Chondrocyte (in vitro differentiated cells): ENCODE data around the gene CLDN34. TPM values are rescaled to one million over a fixed set of nuclear protein-coding genes. Genes with fewer than 3 reads are reported as not detected.
A peak's percentile ranks its signal among the peaks of the same experiment; 100 is the strongest.

ENCODE experiments used
- DNase-seq: peaks from one replicate; pipeline ENCODE4 v3.0.0; 2021; ENCODE audit warnings: mixed read lengths, low spot score
- H3K27ac Mint-ChIP-seq: one replicate; pipeline ENCODE4 v1.8.0; 2021; ENCODE audit warnings: mild to moderate bottlenecking, moderate library complexity, mixed read lengths; ENCODE audit not compliant: unreplicated experiment
- H3K27me3 Mint-ChIP-seq: 2 replicates; pipeline ENCODE4 v1.8.0; 2021; ENCODE audit warnings: low read depth, mixed read lengths
- H3K36me3 Mint-ChIP-seq: 2 replicates; pipeline ENCODE4 v1.8.0; 2021; ENCODE audit warnings: low read depth, mixed read lengths
- H3K4me1 Mint-ChIP-seq: 2 replicates; pipeline ENCODE4 v1.8.0; 2021; ENCODE audit warnings: low read depth, mild to moderate bottlenecking, mixed read lengths
- H3K4me3 Mint-ChIP-seq: one replicate; pipeline ENCODE4 v1.8.0; 2021; ENCODE audit warnings: mild to moderate bottlenecking, moderate library complexity, mixed read lengths; ENCODE audit not compliant: unreplicated experiment
- H3K9me3 Mint-ChIP-seq: 2 replicates; pipeline ENCODE4 v1.8.0; 2021; ENCODE audit warnings: low read depth, mixed read lengths
- total RNA-seq: library from RNA; stranded (reverse); gene quantifications from 3 replicates; pipeline ENCODE4 v1.2.1, GENCODE V29; 2021
- TF ChIP-seq, protein P1 (sequence below): fragments of 200-600 bp; sonication (generic); IDR thresholded peaks from 2 replicates; pipeline ENCODE4 v1.5.0; 2021; ENCODE audit warnings: antibody characterized with exemption, mild to moderate bottlenecking, moderate library complexity

The CLDN34 gene
- total RNA-seq, 1 donor from 2014 or later: not detected

DNA sequence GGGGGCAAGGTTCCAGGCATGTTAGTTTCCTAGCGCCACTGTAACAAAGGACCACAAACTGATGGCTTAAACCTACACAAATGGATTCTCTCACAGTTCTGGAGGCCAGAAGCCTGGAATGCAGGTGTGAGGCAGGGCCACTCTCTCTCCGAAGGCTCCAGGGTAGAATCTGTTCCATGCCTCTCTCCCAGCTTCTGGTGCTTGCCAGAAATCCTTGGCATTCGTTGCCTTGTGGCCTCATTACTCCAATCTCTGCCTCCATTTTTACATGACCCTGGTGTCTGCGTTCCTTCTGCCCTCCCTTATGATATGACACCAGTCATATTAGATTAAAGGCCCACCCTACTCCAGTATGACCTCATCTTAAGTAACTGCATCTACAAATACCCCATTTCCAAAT is 39.6 kb downstream of the CLDN34 start:
- Mint-ChIP-seq H3K9me3 (no peaks in the 10 kb centered on the region), H3K36me3 (no peaks in the 10 kb centered on the region), H3K4me1 (peaks cover 20% of the 10 kb centered on the region), H3K27ac (no peak overlapping the region), H3K27me3 (no peaks in the 10 kb centered on the region), H3K4me3 (no peak overlapping the region)
- TF ChIP-seq, protein P1, sequence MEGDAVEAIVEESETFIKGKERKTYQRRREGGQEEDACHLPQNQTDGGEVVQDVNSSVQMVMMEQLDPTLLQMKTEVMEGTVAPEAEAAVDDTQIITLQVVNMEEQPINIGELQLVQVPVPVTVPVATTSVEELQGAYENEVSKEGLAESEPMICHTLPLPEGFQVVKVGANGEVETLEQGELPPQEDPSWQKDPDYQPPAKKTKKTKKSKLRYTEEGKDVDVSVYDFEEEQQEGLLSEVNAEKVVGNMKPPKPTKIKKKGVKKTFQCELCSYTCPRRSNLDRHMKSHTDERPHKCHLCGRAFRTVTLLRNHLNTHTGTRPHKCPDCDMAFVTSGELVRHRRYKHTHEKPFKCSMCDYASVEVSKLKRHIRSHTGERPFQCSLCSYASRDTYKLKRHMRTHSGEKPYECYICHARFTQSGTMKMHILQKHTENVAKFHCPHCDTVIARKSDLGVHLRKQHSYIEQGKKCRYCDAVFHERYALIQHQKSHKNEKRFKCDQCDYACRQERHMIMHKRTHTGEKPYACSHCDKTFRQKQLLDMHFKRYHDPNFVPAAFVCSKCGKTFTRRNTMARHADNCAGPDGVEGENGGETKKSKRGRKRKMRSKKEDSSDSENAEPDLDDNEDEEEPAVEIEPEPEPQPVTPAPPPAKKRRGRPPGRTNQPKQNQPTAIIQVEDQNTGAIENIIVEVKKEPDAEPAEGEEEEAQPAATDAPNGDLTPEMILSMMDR: no peak
- no peak for DNase-seq

DNA sequence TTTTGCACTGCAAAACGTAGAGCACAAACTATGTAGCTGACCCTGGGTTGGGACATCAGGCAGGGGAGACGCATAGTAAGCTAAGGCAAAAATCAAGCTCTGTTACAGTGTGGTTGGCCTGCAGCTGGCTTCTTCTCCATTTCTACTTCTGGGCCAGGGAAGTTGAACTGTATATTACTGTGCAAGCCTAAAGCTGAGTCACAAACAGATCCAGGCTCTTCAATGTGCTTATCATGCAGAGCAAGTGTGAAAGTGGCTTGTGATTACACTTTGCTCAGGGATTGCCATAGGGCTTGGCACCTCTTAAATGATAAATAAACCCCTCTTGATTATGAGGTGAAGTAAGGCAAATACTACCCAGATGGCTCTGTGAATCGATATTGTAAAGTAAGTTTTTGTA is 40.5 kb downstream of the CLDN34 start:
- TF ChIP-seq, protein P1: no peak

DNA sequence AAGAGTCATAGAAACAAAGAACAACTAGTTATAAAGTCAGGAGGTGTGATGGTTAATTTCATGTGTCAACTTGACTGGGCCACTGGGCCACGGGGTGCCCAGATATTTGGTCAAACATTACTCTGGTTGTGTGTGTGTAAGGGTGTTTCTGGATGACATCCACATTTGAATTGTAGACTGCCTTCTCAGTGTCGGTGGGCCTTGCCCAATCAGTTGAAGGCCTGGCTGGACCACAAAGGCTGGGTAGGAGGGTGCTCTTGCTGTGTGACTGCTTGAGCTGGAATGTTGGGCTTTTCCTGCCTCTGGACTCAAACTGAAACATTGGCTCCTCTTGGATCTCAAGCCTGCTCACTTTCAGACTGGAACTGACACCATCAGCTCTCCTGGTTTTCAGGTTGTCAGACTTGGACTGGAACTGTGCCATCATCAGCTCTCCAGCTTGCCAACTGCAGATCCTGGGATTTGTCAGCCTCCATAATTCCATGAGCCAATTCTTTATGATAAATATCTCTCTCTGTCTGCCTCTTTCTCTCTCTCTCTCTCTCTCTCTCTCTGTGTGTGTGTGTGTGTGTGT is 41.4 kb downstream of the CLDN34 start:
- Mint-ChIP-seq H3K27me3 (no peaks in the 10 kb centered on the region), H3K9me3 (peaks cover 6% of the 10 kb centered on the region), H3K4me1 (peaks cover 22% of the 10 kb centered on the region), H3K4me3 (no peak overlapping the region), H3K27ac (no peak overlapping the region), H3K36me3 (peaks cover 2% of the 10 kb centered on the region)
- no peak for DNase-seq
- TF ChIP-seq, protein P1: no peak

More for the DNA sequence above, 40.5 kb downstream of the CLDN34 start:
- H3K27ac Mint-ChIP-seq: no peak overlapping the region
- no peaks in the 10 kb centered on the region for H3K9me3 Mint-ChIP-seq
- peaks cover 22% of the 10 kb centered on the region for H3K4me1 Mint-ChIP-seq
- H3K4me3 Mint-ChIP-seq: no peak overlapping the region
- H3K27me3 Mint-ChIP-seq: no peaks in the 10 kb centered on the region
- no peak for DNase-seq
- no peaks in the 10 kb centered on the region for H3K36me3 Mint-ChIP-seq

DNA sequence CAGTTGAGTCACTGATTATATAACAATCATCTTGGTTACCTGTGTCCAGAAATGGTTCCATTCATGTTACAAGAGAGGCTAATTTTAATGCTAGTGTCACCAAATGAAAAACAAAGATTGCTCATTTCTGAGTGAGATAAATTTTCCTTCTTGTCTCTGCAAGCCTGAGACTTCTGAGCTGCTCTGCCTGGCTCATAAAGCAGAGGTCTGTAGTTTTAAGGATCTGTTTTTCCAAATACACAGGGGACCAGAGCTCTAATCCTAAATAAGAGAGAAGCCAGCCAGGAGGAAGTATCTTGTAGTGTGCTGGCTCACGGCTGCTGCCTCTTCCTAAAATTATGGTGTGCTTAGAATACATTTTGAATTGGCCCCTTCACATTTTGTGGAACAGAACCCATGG is 42.6 kb downstream of the CLDN34 start:
- H3K4me1 Mint-ChIP-seq: peaks cover 22% of the 10 kb centered on the region
- peaks cover 6% of the 10 kb centered on the region for H3K9me3 Mint-ChIP-seq
- H3K27ac Mint-ChIP-seq: no peak overlapping the region
- no peak overlapping the region for H3K4me3 Mint-ChIP-seq
- TF ChIP-seq, protein P1: no peak
- no peaks in the 10 kb centered on the region for H3K27me3 Mint-ChIP-seq
- H3K36me3 Mint-ChIP-seq: peaks cover 2% of the 10 kb centered on the region
- no peak for DNase-seq

DNA sequence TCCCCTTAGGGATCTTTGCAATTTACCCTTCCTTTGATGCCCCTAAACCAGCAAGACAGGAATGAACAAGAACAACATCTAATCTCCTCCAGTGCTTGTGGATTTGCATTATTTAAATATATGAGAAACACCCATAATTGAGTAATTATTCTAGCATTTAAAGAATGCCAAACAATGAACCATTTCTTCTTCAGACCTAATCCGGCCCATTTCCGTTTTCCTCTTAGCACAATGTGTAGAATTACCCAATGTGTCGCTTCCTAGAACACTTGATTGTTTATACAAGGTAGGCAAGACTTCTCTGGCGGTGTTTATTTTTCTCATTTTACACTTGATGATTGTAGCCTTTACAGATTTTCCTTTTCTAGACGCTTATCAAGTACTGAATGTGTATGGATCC is 43.5 kb downstream of the CLDN34 start:
- Mint-ChIP-seq H3K36me3 (peaks cover 2% of the 10 kb centered on the region), H3K4me1 (peaks cover 22% of the 10 kb centered on the region), H3K27ac (peak overlapping the region; percentile 34), H3K9me3 (peaks cover 6% of the 10 kb centered on the region), H3K27me3 (no peaks in the 10 kb centered on the region), H3K4me3 (no peak overlapping the region)
- DNase-seq: no peak
- TF ChIP-seq, protein P1: no peak
